ENCODE measurements around the gene SYTL1.
A peak's percentile ranks its signal among the peaks of the same experiment; 100 is the strongest.

SYTL1 gene

DNA sequence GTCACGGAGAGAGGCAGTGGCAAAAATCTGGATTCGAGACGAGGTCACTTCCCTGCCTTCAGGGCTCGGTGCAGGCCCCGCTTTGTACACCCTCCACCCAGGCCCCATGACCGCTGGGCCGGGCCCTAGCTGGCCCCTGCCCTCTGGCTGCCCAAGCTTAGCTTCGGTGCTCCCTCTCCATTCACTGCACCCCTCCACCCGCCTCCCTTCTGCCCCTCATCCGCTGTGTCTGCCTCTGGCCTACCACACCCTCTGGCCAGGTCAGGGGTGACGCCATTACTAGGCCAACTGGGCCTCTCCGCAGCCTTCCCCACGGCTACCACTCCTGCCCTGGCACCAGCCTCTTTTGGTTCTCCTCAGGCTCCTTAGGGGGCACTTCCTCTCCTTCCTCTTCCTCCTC, 41.8 kb downstream of the SYTL1 start:
- TF ChIP-seq, protein P1, sequence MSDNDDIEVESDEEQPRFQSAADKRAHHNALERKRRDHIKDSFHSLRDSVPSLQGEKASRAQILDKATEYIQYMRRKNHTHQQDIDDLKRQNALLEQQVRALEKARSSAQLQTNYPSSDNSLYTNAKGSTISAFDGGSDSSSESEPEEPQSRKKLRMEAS (IDR thresholded peaks at IDR 0.05): 0 out of 2 replicates have a peak, but pooled peaks have one; percentile 6
- no peak for TF ChIP-seq TEAD4 (IDR thresholded peaks at IDR 0.05)

DNA sequence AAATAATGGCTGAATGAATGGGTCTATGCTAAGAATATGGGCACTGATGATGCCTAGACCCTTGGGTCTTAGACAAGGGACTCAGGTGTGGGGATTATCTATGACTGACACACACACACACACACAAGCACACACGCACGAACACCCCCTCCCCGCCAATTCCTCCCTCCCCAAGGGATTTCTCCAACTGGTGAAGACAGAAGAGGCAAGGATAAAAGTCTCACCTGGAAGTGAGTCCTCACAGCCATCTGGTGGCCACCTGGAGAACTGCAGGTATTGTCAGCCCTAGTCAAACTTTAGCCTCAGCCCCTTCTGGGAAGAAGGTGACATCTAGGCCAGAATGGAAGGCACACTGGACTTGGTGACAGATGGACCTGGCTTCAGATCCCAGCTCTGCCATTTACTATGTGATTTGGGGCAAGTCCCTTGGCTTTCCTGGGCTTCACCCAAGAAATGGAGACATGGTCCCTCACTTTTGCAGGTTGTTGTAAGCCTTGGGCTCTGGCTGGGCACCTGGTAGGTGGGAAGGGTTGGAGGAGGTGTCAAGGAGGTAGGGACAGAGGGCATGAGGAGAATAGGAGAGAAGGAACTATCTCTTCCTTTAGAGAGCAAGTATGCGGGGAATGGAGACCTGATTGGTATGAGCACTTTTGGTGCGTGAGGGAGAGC, 46.6 kb downstream of the SYTL1 start:
- peak; percentile 91 for TF ChIP-seq RAD21 (IDR thresholded peaks at IDR 0.05; ENCODE audit: low read depth)
- TF ChIP-seq, protein P1 (IDR thresholded peaks at IDR 0.05): no peak

DNA sequence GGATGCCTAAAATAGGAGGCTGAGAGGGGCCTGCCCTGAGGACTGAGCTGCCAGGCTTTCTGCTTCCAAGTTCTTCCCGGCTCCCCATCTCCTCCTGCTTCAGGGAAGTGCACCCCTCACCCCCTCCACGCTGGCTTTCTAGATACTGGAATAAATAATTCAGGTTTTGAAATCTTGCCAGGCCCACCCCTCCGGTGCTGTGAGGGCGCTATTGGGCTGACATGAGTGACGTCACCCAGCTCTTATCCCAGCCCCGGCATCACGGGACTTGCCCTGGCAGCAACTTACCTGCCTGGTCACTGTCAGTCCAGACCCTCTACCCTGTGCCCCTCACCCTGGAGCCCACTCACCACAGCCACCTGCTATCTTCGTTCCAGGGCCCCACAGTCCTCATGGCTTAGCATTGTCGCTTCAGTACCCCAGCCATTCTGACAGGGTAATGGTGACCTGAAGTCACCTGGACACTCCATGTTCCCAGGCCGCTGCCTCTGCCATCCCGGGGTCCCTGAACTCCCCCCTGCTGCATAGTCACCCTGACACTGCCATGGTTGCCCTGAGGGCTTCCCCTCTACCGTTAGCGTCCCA, 49.8 kb downstream of the SYTL1 start:
- no peak for TF ChIP-seq CREB1 (IDR thresholded peaks at IDR 0.05; ENCODE audit: low read depth)
- TF ChIP-seq, protein P2, sequence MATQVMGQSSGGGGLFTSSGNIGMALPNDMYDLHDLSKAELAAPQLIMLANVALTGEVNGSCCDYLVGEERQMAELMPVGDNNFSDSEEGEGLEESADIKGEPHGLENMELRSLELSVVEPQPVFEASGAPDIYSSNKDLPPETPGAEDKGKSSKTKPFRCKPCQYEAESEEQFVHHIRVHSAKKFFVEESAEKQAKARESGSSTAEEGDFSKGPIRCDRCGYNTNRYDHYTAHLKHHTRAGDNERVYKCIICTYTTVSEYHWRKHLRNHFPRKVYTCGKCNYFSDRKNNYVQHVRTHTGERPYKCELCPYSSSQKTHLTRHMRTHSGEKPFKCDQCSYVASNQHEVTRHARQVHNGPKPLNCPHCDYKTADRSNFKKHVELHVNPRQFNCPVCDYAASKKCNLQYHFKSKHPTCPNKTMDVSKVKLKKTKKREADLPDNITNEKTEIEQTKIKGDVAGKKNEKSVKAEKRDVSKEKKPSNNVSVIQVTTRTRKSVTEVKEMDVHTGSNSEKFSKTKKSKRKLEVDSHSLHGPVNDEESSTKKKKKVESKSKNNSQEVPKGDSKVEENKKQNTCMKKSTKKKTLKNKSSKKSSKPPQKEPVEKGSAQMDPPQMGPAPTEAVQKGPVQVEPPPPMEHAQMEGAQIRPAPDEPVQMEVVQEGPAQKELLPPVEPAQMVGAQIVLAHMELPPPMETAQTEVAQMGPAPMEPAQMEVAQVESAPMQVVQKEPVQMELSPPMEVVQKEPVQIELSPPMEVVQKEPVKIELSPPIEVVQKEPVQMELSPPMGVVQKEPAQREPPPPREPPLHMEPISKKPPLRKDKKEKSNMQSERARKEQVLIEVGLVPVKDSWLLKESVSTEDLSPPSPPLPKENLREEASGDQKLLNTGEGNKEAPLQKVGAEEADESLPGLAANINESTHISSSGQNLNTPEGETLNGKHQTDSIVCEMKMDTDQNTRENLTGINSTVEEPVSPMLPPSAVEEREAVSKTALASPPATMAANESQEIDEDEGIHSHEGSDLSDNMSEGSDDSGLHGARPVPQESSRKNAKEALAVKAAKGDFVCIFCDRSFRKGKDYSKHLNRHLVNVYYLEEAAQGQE (IDR thresholded peaks at IDR 0.05; ENCODE audit: low read depth): no peak
- peak; percentile 62; the same call in 1 of the 2 replicates for TF ChIP-seq NFIC (IDR thresholded peaks at IDR 0.05)
- no peak for TF ChIP-seq TEAD4 (IDR thresholded peaks at IDR 0.05)
- TF ChIP-seq, protein P3, sequence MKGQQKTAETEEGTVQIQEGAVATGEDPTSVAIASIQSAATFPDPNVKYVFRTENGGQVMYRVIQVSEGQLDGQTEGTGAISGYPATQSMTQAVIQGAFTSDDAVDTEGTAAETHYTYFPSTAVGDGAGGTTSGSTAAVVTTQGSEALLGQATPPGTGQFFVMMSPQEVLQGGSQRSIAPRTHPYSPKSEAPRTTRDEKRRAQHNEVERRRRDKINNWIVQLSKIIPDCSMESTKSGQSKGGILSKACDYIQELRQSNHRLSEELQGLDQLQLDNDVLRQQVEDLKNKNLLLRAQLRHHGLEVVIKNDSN (IDR thresholded peaks at IDR 0.05): peak; percentile 57

DNA sequence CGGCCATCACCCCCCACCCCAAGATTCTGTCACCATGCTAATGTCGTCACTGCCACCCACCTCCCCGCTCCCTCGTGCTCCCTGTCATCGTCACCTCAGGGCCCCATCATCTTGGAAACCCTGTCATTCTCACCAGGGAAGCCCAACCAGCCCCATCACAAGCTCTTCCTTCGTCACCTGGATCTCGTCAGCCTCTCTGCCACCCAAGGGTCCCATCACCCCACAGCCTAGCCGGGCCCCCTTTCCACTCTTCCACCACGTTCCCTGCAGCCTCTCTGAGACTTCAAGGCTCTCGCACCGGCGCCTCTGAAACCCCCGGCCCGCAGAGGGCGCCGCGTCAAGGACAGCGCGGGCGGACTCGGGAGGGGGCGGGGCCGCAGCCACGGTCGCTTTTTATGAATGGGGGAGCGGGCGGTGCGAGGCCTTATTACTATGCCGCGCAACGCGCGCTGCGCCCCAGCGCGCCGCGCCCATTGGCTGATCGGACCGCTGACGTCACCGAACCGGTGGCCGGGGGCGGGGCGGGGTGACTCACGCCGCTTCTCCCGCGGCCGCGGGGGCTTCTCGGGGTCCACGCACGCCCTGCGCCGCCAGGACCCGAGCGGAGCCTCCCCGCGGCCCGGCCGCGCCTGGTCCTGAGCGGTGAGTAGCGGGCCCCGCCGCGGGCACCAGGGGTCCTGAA, 50.4 kb downstream of the SYTL1 start, which contains the start of gene GPR3:
Gene GPR3 (plus strand): TSS at position 527 of the 682 bp plus-strand sequence. CDS start 1,177 bp downstream, outside the sequence.
- TF ChIP-seq RAD21 (IDR thresholded peaks at IDR 0.05; ENCODE audit: low read depth) (peak; percentile 12; the same call in 1 of the 2 replicates), CREB1 (IDR thresholded peaks at IDR 0.05; ENCODE audit: low read depth) (peak; percentile 50; the same call in 1 of the 2 replicates), YY1 (IDR thresholded peaks at IDR 0.05; ENCODE audit: low read depth) (no peak), ZBTB7A (IDR thresholded peaks at IDR 0.05; ENCODE audit: low read depth) (peak; percentile 99), TCF12 (IDR thresholded peaks at IDR 0.05; ENCODE audit: low read depth) (peak; percentile 52; the same call in 1 of the 2 replicates), FOXM1 (IDR thresholded peaks at IDR 0.05; ENCODE audit: borderline replicate concordance, low read depth) (peak; percentile 83), TEAD4 (IDR thresholded peaks at IDR 0.05) (no peak)

DNA sequence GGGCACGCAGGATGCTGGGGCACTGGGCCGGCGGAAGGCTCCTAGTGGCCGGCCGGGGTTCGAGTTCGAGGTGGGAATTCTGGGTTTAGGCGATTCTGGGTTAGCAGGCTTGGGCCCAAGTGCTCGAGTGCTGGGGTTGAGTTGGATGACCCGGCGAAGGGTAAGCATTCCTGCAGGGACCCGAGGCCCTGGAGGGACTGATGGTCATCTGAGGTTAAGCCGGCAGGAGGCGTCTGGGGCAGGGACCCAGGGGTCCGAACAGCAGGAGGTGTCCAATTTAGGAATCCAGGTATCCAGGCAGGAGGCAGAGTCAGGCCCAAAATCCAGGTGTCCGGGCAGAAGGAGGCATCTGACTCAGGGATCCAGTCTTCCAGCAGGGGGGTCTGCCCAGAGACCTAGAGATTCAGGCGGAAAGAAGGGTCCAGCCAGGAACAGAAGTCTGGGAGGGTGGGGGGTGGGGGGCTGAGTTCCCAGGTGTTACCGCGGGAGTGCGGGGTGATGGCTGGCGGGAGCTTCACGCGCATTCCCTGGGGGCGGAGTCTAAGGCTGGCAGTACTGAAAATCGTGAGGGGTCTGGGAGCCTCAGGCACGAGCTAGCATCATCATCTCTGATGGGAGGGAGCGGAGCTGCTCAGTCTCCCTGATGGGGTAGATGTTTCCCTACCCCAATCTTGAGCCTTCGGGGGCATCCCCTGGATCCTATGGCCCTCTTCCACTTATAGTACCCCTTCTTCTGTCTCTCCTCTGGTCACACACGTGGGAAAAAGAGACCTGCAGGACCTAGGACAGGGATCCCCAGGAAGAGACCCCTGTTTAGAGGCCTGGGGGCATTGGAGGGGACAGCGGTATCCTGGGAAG, 51.2 kb downstream of the SYTL1 start:
- no peak; the same call in none of the 2 replicates for TF ChIP-seq ZBTB7A (IDR thresholded peaks at IDR 0.05; ENCODE audit: low read depth)
- no peak for TF ChIP-seq TCF12 (IDR thresholded peaks at IDR 0.05; ENCODE audit: low read depth)
- no peak for TF ChIP-seq CEBPB (IDR thresholded peaks at IDR 0.05)
- TF ChIP-seq, protein P3 (IDR thresholded peaks at IDR 0.05): no peak
- TF ChIP-seq, protein P1 (IDR thresholded peaks at IDR 0.05): no peak
- no peak for TF ChIP-seq EP300 (IDR thresholded peaks at IDR 0.05; ENCODE audit: borderline replicate concordance)
- no peak for TF ChIP-seq NFIC (IDR thresholded peaks at IDR 0.05)
- no peak for TF ChIP-seq YY1 (IDR thresholded peaks at IDR 0.05; ENCODE audit: low read depth)
- no peak for TF ChIP-seq TAF1 (IDR thresholded peaks at IDR 0.05; ENCODE audit: low read depth)
- TF ChIP-seq, protein P2 (IDR thresholded peaks at IDR 0.05; ENCODE audit: low read depth): no peak
- no peak for TF ChIP-seq FOXM1 (IDR thresholded peaks at IDR 0.05; ENCODE audit: borderline replicate concordance, low read depth)
- no peak for TF ChIP-seq EGR1 (IDR thresholded peaks at IDR 0.05)
- TF ChIP-seq CREB1 (IDR thresholded peaks at IDR 0.05; ENCODE audit: low read depth): no peak
- TF ChIP-seq TEAD4 (IDR thresholded peaks at IDR 0.05): no peak
- no peak for TF ChIP-seq RAD21 (IDR thresholded peaks at IDR 0.05; ENCODE audit: low read depth)
